ENCODE measurements around the gene NDFIP2.

Gene NDFIP2

GRCh38 chr13:79459906-79460305 is 21.0 kb upstream of the NDFIP2 start:
- no peak for DNase-seq

GRCh38 chr13:79462895-79463294 is 18.1 kb upstream of the NDFIP2 start:
- DNase-seq = no peak

- DNase-seq = no peak
Measured at GRCh38 chr13:79463604-79464003, 17.4 kb upstream of the NDFIP2 start.

GRCh38 chr13:79466872-79467271 is 14.1 kb upstream of the NDFIP2 start:
- DNase-seq = no peak

GRCh38 chr13:79468402-79468801 is 12.6 kb upstream of the NDFIP2 start:
- no peak for DNase-seq

- no peak for DNase-seq
Measured at GRCh38 chr13:79468819-79469218, 12.1 kb upstream of the NDFIP2 start.

GRCh38 chr13:79469608-79470007 is 11.3 kb upstream of the NDFIP2 start:
- DNase-seq = no peak

GRCh38 chr13:79470666-79471065 is 10.3 kb upstream of the NDFIP2 start:
- DNase-seq = no peak

- no peak for DNase-seq
Measured at GRCh38 chr13:79475569-79475968, 5.4 kb upstream of the NDFIP2 start.

GRCh38 chr13:79477968-79478367 is 3.0 kb upstream of the NDFIP2 start:
- no peak for DNase-seq

- no peak for DNase-seq
Measured at GRCh38 chr13:79479882-79480281, 1.1 kb upstream of the NDFIP2 start.

GRCh38 chr13:79481685-79482052 is 714 bp downstream of the NDFIP2 start:
- no peak for DNase-seq

- no peak for DNase-seq
Measured at GRCh38 chr13:79482281-79482970, 1.5 kb downstream of the NDFIP2 start.

- no peak for DNase-seq
Measured at GRCh38 chr13:79483086-79483706, 2.2 kb downstream of the NDFIP2 start.

GRCh38 chr13:79485014-79485811 is 4.3 kb downstream of the NDFIP2 start:
- DNase-seq = no peak

- DNase-seq = no peak
Measured at GRCh38 chr13:79486433-79487188, 5.7 kb downstream of the NDFIP2 start.

GRCh38 chr13:79490326-79490725 is 9.4 kb downstream of the NDFIP2 start:
- no peak for DNase-seq

GRCh38 chr13:79490824-79491223 is 9.9 kb downstream of the NDFIP2 start:
- DNase-seq = no peak

GRCh38 chr13:79491715-79492114 is 10.8 kb downstream of the NDFIP2 start:
- no peak for DNase-seq

GRCh38 chr13:79492313-79492798 is 11.4 kb downstream of the NDFIP2 start:
- no peak for DNase-seq

- no peak for DNase-seq
Measured at GRCh38 chr13:79492918-79493594, 12.1 kb downstream of the NDFIP2 start.

GRCh38 chr13:79496188-79496587 is 15.2 kb downstream of the NDFIP2 start:
- DNase-seq = no peak

- no peak for DNase-seq
Measured at GRCh38 chr13:79497064-79497463, 16.1 kb downstream of the NDFIP2 start.
